A549 (cell line): ENCODE data around the gene AGR3. TPM values are rescaled to one million over a fixed set of nuclear protein-coding genes. Genes with fewer than 3 reads are reported as not detected.

ENCODE experiments used
- ATAC-seq, 2 experiments: fragments of 200-7000 bp in 1 of 2; fragments of >200 bp in 1 of 2; cut with Nextera tagmentation in 1 of 2; cut with Tn5 transposase in 1 of 2; 3 replicates each; pipeline versions ENCODE4 v1.8.0 to v1.9.1; 2018 to 2020; ENCODE audit warnings: mild to moderate bottlenecking in 1 of 2, moderate library complexity in 1 of 2
- CTCF ChIA-PET: fragments of 300-600 bp; sonication (Branson Sonifier 250); formaldehyde crosslinking; extraction: SDS; loops from one replicate; lab custom pipeline; 2021; ENCODE audit warnings: antibody characterized with exemption, inconsistent platforms; lab: Yijun Ruan, JAX
- POLR2A ChIA-PET: fragments of 350-600 bp; formaldehyde crosslinking; extraction: SDS; loops from one replicate; lab custom pipeline; 2021; ENCODE audit warnings: antibody characterized with exemption, inconsistent platforms; lab: Yijun Ruan, JAX
- DNase-seq, 2 experiments: peaks; one replicate each; pipeline versions ENCODE4 v3.0.0 to v3.0.0-alpha.2; 2011 to 2016; ENCODE audit warnings: low read depth in 1 of 2, low spot score in 1 of 2
- FAIRE-seq: peaks from 2 replicates; lab custom pipeline; 2011; peaks lifted over from hg19 to GRCh38; lab: Jason Lieb, UNC
- H3K27ac ChIP-seq, 2 experiments: fragments of >200 bp; sonication (Bioruptor Twin); formaldehyde crosslinking; 3 replicates each; pipeline ENCODE4 v1.5.1; 2016 to 2017
- H3K4me1 ChIP-seq: fragments of >200 bp; sonication (Bioruptor Twin); formaldehyde crosslinking; 3 replicates; pipeline ENCODE4 v1.6.1; 2016
- H3K4me2 ChIP-seq: fragments of >200 bp; sonication (Bioruptor Twin); formaldehyde crosslinking; 3 replicates; pipeline ENCODE4 v1.6.1; 2016
- H3K4me3 ChIP-seq: fragments of >200 bp; sonication (Bioruptor Twin); formaldehyde crosslinking; 3 replicates; pipeline ENCODE4 v1.5.1; 2016
- H3K9me3 ChIP-seq: fragments of >200 bp; sonication (Bioruptor Twin); formaldehyde crosslinking; 3 replicates; pipeline ENCODE4 v1.6.1; 2016
- CBX8 ChIP-seq: fragments of 200-600 bp; sonication (generic); IDR thresholded peaks from 2 replicates; pipeline ENCODE4 v1.6.1; 2016
- CEBPB ChIP-seq, 2 experiments: fragments of >200 bp in 1 of 2; sonication (Bioruptor Twin) in 1 of 2; formaldehyde crosslinking in 1 of 2; IDR thresholded peaks; 2 replicates each; pipeline ENCODE4 v1.6.1; 2012 to 2016
- CHD4 ChIP-seq: fragments of 200-600 bp; sonication (generic); IDR thresholded peaks from 2 replicates; pipeline ENCODE4 v1.6.1; 2016; ENCODE audit warnings: antibody characterized with exemption, mild to moderate bottlenecking, borderline replicate concordance
- EHF ChIP-seq: fragments of 250-450 bp; sonication (Bioruptor Pico); IDR thresholded peaks from 2 replicates; pipeline ENCODE4 v1.5.0; 2020; ENCODE audit warnings: mild to moderate bottlenecking
- EHMT2 ChIP-seq: fragments of 200-600 bp; sonication (generic); IDR thresholded peaks from 2 replicates; pipeline ENCODE4 v1.6.1; 2016; ENCODE audit warnings: antibody characterized with exemption, low read depth, mild to moderate bottlenecking, moderate library complexity
- EP300 ChIP-seq, 2 experiments: fragments of >200 bp; sonication (Bioruptor Twin); formaldehyde crosslinking; IDR thresholded peaks; 2 replicates in 1 of 2; 3 replicates in 1 of 2; pipeline ENCODE4 v1.6.1; 2016 to 2017
- FOSB ChIP-seq: fragments of 250-450 bp; sonication (Bioruptor Pico); IDR thresholded peaks from 2 replicates; pipeline ENCODE4 v1.5.0; 2020; ENCODE audit warnings: mild to moderate bottlenecking, moderate library complexity
- GATA3 ChIP-seq: IDR thresholded peaks from 2 replicates; pipeline ENCODE4 v1.6.1; 2012; ENCODE audit warnings: borderline replicate concordance
- HOXB13 ChIP-seq: fragments of 250-450 bp; sonication (Bioruptor Pico); IDR thresholded peaks from 2 replicates; pipeline ENCODE4 v1.5.0; 2020; ENCODE audit warnings: low read depth, mild to moderate bottlenecking, moderate library complexity
- HOXB5 ChIP-seq: fragments of 250-450 bp; sonication (Bioruptor Pico); IDR thresholded peaks from 2 replicates; pipeline ENCODE4 v1.5.0; 2020; ENCODE audit warnings: mild to moderate bottlenecking, moderate library complexity
- JUNB ChIP-seq: fragments of >200 bp; sonication (Bioruptor Twin); formaldehyde crosslinking; IDR thresholded peaks from 2 replicates; pipeline ENCODE4 v1.6.1; 2016
- MAZ ChIP-seq: fragments of 150-350 bp; IDR thresholded peaks from 2 replicates; pipeline ENCODE4 v1.6.1; 2014; ENCODE audit warnings: antibody characterized with exemption, low read depth, low read length, borderline replicate concordance
- NFE2L2 ChIP-seq: fragments of 150-350 bp; conservative IDR thresholded peaks from 2 replicates; pipeline ENCODE4 v1.6.1; 2014; ENCODE audit warnings: low read length
- NPAS2 ChIP-seq: fragments of 250-450 bp; sonication (Bioruptor Pico); IDR thresholded peaks from 2 replicates; pipeline ENCODE4 v1.8.0; 2022; ENCODE audit warnings: mild to moderate bottlenecking, moderate library complexity, borderline replicate concordance
- NR3C1 ChIP-seq: fragments of >200 bp; sonication (Bioruptor Twin); formaldehyde crosslinking; IDR thresholded peaks from 3 replicates; pipeline ENCODE4 v1.6.1; 2017
- PHF8 ChIP-seq: fragments of 200-600 bp; sonication (generic); IDR thresholded peaks from 2 replicates; pipeline ENCODE4 v1.6.1; 2016; ENCODE audit warnings: low read depth, mild to moderate bottlenecking, antibody characterized with exemption, moderate library complexity, borderline replicate concordance
- RAD21 ChIP-seq, 2 experiments: fragments of >200 bp in 1 of 2; sonication (Bioruptor Twin) in 1 of 2; formaldehyde crosslinking in 1 of 2; IDR thresholded peaks in 1 of 2; conservative IDR thresholded peaks in 1 of 2; 2 replicates in 1 of 2; 3 replicates in 1 of 2; pipeline ENCODE4 v1.6.1; 2012 to 2018; ENCODE audit warnings: inconsistent platforms in 1 of 2
- RCOR1 ChIP-seq: fragments of 150-350 bp; IDR thresholded peaks from 2 replicates; pipeline ENCODE4 v1.6.1; 2014; ENCODE audit warnings: antibody characterized with exemption, low read length, low read depth
- RFX5 ChIP-seq: fragments of 450-650 bp; IDR thresholded peaks from 2 replicates; pipeline ENCODE4 v1.7.1; 2014; ENCODE audit warnings: antibody characterized with exemption, mild to moderate bottlenecking, moderate library complexity
- SMC3 ChIP-seq: fragments of >200 bp; sonication (Bioruptor Twin); formaldehyde crosslinking; IDR thresholded peaks from 3 replicates; pipeline ENCODE4 v1.6.1; 2018; ENCODE audit warnings: inconsistent platforms
- ZFP36 ChIP-seq: fragments of 450-650 bp; IDR thresholded peaks from 2 replicates; pipeline ENCODE4 v1.6.1; 2014; ENCODE audit warnings: borderline replicate concordance; ENCODE audit not compliant: partially characterized antibody
- WGBS: methylation state at CpG from one replicate; pipeline ENCODE4 v1.1.6; 2017; ENCODE audit errors: missing lambda C conversion rate; 5-methylcytosine and 5-hydroxymethylcytosine counted together
- polyA plus RNA-seq, 4 experiments: library from polyadenylated mRNA; depleted of rRNA in 3 of 4; stranded (reverse); fragments of >200 nt; fragmentation: RNase III in 1 of 4; extraction: RNeasy Plus Mini Kit Qiagen cat#74134 plus additional on column Dnase treatment in 1 of 4; gene quantifications; 2 replicates in 3 of 4; 3 replicates in 1 of 4; pipeline ENCODE4 v1.2.3, GENCODE V29; 2011 to 2017
- TF ChIP-seq, protein P1 (sequence below): fragments of >200 bp; sonication (Bioruptor Twin); formaldehyde crosslinking; IDR thresholded peaks from 2 replicates; pipeline ENCODE4 v1.6.1; 2016
- TF ChIP-seq, protein P2 (sequence below): fragments of >200 bp; sonication (Bioruptor Twin); formaldehyde crosslinking; IDR thresholded peaks from 3 replicates; pipeline ENCODE4 v1.5.1; 2016
- TF ChIP-seq, protein P3 (sequence below): IDR thresholded peaks from 2 replicates; pipeline ENCODE4 v1.6.1; 2012
- TF ChIP-seq, protein P4 (sequence below): fragments of >200 bp; sonication (Bioruptor Twin); formaldehyde crosslinking; IDR thresholded peaks from 3 replicates; pipeline ENCODE4 v1.6.1; 2016
- TF ChIP-seq, protein P5 (sequence below): fragments of 250-450 bp; sonication (Bioruptor Pico); IDR thresholded peaks from 2 replicates; pipeline ENCODE4 v1.5.0; 2020; ENCODE audit warnings: low read depth, mild to moderate bottlenecking, moderate library complexity
- TF ChIP-seq, protein P6 (sequence below): fragments of 250-450 bp; sonication (Bioruptor Pico); IDR thresholded peaks from 2 replicates; pipeline ENCODE4 v1.5.0; 2021; ENCODE audit warnings: mild to moderate bottlenecking, moderate library complexity, borderline replicate concordance
- TF ChIP-seq, protein P7 (sequence below): fragments of 200-600 bp; sonication (generic); IDR thresholded peaks from 2 replicates; pipeline ENCODE4 v1.6.1; 2016; ENCODE audit warnings: antibody characterized with exemption, mild to moderate bottlenecking, moderate library complexity

Gene AGR3
- polyA plus RNA-seq, 2 of the 4 experiments (the other 2 are of a cell fraction): 0.36 TPM; not detected in 1

DNA sequence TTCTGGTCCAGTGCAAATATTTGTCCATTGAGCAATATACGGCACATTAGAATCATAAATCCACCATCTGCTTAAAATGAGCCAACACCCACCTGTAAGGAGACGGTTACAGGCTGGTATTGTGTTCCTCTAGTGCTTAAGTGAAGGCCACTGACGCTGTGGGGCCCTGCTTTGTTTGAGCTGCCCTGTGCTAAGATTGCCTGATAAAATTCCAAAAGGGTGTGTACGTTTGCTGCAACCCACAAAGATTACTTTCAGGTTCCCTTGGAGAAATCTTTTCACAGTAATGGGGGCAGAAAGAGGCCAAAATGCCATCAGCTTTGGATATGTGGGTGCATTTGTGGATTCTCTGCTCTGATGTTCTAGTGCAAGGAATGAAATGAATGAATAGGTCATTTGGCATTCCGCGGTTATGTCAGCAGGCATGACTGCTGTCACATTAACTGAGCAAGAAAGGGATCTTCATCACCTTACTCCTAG lies 34.4 kb downstream of the AGR3 start (continued):
- TF ChIP-seq RAD21 (conservative IDR thresholded peaks at IDR 0.05 in 1 of 2, IDR thresholded peaks at IDR 0.05 in 1 of 2) (peak; percentile 50 to 66), CBX8 (no peak), RCOR1 (no peak), NR3C1 (no peak), NPAS2 (CRISPR knock-in tag) (no peak), NFE2L2 (no peak), ZFP36 (peak; percentile 39), EHF (CRISPR knock-in tag) (0 out of 2 replicates have a peak, but pooled peaks have one; percentile 42), MAZ (no peak), EP300 (IDR thresholded peaks at IDR 0.05) (peak; percentile 83 to 94; a peak in 4 of 5 replicates), EHMT2 (no peak), GATA3 (peak; percentile 100), HOXB5 (CRISPR knock-in tag) (0 out of 2 replicates have a peak, but pooled peaks have one; percentile 17), FOSB (no peak; the same call in 1 of the 2 replicates)
- TF ChIP-seq, protein P1, sequence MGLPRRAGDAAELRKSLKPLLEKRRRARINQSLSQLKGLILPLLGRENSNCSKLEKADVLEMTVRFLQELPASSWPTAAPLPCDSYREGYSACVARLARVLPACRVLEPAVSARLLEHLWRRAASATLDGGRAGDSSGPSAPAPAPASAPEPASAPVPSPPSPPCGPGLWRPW: peak; percentile 68; the same call in 1 of the 2 replicates
- TF ChIP-seq, protein P2, sequence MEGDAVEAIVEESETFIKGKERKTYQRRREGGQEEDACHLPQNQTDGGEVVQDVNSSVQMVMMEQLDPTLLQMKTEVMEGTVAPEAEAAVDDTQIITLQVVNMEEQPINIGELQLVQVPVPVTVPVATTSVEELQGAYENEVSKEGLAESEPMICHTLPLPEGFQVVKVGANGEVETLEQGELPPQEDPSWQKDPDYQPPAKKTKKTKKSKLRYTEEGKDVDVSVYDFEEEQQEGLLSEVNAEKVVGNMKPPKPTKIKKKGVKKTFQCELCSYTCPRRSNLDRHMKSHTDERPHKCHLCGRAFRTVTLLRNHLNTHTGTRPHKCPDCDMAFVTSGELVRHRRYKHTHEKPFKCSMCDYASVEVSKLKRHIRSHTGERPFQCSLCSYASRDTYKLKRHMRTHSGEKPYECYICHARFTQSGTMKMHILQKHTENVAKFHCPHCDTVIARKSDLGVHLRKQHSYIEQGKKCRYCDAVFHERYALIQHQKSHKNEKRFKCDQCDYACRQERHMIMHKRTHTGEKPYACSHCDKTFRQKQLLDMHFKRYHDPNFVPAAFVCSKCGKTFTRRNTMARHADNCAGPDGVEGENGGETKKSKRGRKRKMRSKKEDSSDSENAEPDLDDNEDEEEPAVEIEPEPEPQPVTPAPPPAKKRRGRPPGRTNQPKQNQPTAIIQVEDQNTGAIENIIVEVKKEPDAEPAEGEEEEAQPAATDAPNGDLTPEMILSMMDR: no peak
- TF ChIP-seq, protein P3, sequence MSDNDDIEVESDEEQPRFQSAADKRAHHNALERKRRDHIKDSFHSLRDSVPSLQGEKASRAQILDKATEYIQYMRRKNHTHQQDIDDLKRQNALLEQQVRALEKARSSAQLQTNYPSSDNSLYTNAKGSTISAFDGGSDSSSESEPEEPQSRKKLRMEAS: peak; percentile 85
- TF ChIP-seq, protein P4, sequence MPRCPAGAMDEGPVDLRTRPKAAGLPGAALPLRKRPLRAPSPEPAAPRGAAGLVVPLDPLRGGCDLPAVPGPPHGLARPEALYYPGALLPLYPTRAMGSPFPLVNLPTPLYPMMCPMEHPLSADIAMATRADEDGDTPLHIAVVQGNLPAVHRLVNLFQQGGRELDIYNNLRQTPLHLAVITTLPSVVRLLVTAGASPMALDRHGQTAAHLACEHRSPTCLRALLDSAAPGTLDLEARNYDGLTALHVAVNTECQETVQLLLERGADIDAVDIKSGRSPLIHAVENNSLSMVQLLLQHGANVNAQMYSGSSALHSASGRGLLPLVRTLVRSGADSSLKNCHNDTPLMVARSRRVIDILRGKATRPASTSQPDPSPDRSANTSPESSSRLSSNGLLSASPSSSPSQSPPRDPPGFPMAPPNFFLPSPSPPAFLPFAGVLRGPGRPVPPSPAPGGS: peak; percentile 95
- TF ChIP-seq, protein P5, sequence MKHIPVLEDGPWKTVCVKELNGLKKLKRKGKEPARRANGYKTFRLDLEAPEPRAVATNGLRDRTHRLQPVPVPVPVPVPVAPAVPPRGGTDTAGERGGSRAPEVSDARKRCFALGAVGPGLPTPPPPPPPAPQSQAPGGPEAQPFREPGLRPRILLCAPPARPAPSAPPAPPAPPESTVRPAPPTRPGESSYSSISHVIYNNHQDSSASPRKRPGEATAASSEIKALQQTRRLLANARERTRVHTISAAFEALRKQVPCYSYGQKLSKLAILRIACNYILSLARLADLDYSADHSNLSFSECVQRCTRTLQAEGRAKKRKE: peak; percentile 93; the same call in 1 of the 2 replicates
- TF ChIP-seq, protein P6, sequence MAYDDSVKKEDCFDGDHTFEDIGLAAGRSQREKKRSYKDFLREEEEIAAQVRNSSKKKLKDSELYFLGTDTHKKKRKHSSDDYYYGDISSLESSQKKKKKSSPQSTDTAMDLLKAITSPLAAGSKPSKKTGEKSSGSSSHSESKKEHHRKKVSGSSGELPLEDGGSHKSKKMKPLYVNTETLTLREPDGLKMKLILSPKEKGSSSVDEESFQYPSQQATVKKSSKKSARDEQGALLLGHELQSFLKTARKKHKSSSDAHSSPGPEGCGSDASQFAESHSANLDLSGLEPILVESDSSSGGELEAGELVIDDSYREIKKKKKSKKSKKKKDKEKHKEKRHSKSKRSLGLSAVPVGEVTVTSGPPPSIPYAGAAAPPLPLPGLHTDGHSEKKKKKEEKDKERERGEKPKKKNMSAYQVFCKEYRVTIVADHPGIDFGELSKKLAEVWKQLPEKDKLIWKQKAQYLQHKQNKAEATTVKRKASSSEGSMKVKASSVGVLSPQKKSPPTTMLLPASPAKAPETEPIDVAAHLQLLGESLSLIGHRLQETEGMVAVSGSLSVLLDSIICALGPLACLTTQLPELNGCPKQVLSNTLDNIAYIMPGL (CRISPR knock-in tag): no peak

DNA sequence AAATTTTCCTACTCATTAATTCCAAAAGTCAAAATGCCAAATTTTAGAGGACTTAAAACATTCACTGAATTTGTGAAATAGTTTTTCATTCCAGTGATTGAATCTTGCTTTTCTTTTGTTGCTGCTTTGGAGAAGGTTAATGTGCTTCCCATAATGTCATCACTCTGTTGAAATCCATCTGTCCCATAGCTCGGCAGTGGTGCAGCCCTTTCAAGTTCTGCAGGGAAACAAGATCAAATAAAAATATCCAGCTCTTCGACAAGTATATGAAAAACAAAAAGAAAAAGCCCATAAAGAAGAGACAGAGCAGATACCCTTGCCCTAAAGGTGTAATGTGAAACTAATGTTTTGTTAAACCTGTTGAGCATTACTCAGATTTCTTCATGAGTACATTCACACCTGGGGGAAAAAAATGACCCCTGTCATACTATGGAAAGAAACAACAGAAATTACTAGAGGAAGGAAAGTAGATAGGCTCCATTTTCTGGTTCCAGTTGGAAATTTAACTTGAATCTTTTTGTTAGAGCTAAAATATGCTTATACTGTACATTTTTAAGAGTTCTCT lies 35.1 kb downstream of the AGR3 start:
- peak overlapping the region; percentile 21; the same call in 2 of the 3 replicates for H3K4me3 ChIP-seq
- WGBS: 7% methylated on average over 2 of the region's 2 CpGs
- peak in 1 of 2 experiments; percentile 31 for DNase-seq
- H3K9me3 ChIP-seq: 0 out of 3 replicates have a peak, but pooled peaks cover 3% of the 10 kb centered on the region
- H3K4me1 ChIP-seq: peaks cover 26% of the 10 kb centered on the region
- H3K27ac ChIP-seq: peak overlapping the region; percentile 81 to 85
- CTCF ChIA-PET: interaction anchor here (1.0 to 1.6 kb wide), 6 partner anchors 42 to 136 kb away, joined by 3 to 6 read pairs (median 3); partner anchors contain the start of gene AGR2
- peak in 1 of 2 experiments; percentile 11; a peak in 4 of 6 replicates for ATAC-seq
- peak overlapping the region; percentile 82 for H3K4me2 ChIP-seq
- FAIRE-seq: peak; percentile 77
- POLR2A ChIA-PET: interaction anchor here (1.2 to 2.7 kb wide), 5 partner anchors 10 to 75 kb away, joined by 3 to 14 read pairs (median 3); partner anchors contain the start of gene AGR2
- TF ChIP-seq HOXB13 (CRISPR knock-in tag): no peak; the same call in 1 of the 2 replicates
- no peak for TF ChIP-seq PHF8
- TF ChIP-seq, protein P7, sequence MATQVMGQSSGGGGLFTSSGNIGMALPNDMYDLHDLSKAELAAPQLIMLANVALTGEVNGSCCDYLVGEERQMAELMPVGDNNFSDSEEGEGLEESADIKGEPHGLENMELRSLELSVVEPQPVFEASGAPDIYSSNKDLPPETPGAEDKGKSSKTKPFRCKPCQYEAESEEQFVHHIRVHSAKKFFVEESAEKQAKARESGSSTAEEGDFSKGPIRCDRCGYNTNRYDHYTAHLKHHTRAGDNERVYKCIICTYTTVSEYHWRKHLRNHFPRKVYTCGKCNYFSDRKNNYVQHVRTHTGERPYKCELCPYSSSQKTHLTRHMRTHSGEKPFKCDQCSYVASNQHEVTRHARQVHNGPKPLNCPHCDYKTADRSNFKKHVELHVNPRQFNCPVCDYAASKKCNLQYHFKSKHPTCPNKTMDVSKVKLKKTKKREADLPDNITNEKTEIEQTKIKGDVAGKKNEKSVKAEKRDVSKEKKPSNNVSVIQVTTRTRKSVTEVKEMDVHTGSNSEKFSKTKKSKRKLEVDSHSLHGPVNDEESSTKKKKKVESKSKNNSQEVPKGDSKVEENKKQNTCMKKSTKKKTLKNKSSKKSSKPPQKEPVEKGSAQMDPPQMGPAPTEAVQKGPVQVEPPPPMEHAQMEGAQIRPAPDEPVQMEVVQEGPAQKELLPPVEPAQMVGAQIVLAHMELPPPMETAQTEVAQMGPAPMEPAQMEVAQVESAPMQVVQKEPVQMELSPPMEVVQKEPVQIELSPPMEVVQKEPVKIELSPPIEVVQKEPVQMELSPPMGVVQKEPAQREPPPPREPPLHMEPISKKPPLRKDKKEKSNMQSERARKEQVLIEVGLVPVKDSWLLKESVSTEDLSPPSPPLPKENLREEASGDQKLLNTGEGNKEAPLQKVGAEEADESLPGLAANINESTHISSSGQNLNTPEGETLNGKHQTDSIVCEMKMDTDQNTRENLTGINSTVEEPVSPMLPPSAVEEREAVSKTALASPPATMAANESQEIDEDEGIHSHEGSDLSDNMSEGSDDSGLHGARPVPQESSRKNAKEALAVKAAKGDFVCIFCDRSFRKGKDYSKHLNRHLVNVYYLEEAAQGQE: no peak
- TF ChIP-seq SMC3: no peak
- TF ChIP-seq CHD4: no peak
- no peak; the same call in 1 of the 2 replicates for TF ChIP-seq JUNB
- no peak for TF ChIP-seq RFX5
- no peak for TF ChIP-seq CEBPB (IDR thresholded peaks at IDR 0.05)
- TF ChIP-seq, protein P3: no peak
